Fibroblast of upper back skin (primary cell): ENCODE data around the gene ANO1.

Source experiments
- DNase-seq: peaks from one replicate; pipeline ENCODE4 v3.0.0-alpha.2; 2013

ANO1 gene

GRCh38 chr11:70119502-70119901 is 41.4 kb downstream of the ANO1 start:
- no peak for DNase-seq

GRCh38 chr11:70120674-70121073 is 42.6 kb downstream of the ANO1 start:
- no peak for DNase-seq

- no peak for DNase-seq
These were observed 44.5 kb downstream of the ANO1 start for GRCh38 chr11:70122490-70123198.

GRCh38 chr11:70123711-70124110 is 45.6 kb downstream of the ANO1 start:
- no peak for DNase-seq

- DNase-seq: no peak
These were observed 46.3 kb downstream of the ANO1 start for GRCh38 chr11:70124321-70125000.

- no peak for DNase-seq
These were observed 48.4 kb downstream of the ANO1 start for GRCh38 chr11:70126494-70126893.

GRCh38 chr11:70127653-70128434 is 49.7 kb downstream of the ANO1 start:
- DNase-seq: peak; percentile 66

- DNase-seq: peak; percentile 32
These were observed 50.4 kb downstream of the ANO1 start for GRCh38 chr11:70128435-70128906.

- DNase-seq: no peak
These were observed 51.0 kb downstream of the ANO1 start for GRCh38 chr11:70129051-70129592.

- no peak for DNase-seq
These were observed 52.5 kb downstream of the ANO1 start for GRCh38 chr11:70130636-70131035.

- DNase-seq: no peak
These were observed 53.6 kb downstream of the ANO1 start for GRCh38 chr11:70131606-70132190.

- DNase-seq: no peak
These were observed 54.5 kb downstream of the ANO1 start for GRCh38 chr11:70132641-70133040.

- no peak for DNase-seq
These were observed 55.7 kb downstream of the ANO1 start for GRCh38 chr11:70133771-70134335.

GRCh38 chr11:70134490-70134889 is 56.4 kb downstream of the ANO1 start:
- DNase-seq: no peak

GRCh38 chr11:70135142-70135541 is 57.0 kb downstream of the ANO1 start:
- no peak for DNase-seq

- DNase-seq: peak; percentile 16
These were observed 57.5 kb downstream of the ANO1 start for GRCh38 chr11:70135625-70136059.

- DNase-seq: no peak
These were observed 59.3 kb downstream of the ANO1 start for GRCh38 chr11:70137383-70137782.

- no peak for DNase-seq
These were observed 60.3 kb downstream of the ANO1 start for GRCh38 chr11:70138403-70138802.

GRCh38 chr11:70139785-70140410 is 61.8 kb downstream of the ANO1 start:
- no peak for DNase-seq

GRCh38 chr11:70140711-70141485 is 62.8 kb downstream of the ANO1 start:
- DNase-seq: no peak
